ENCODE data around the gene FIGN. TPM values are rescaled to one million over a fixed set of nuclear protein-coding genes. Genes with fewer than 3 reads are reported as not detected.

Gene FIGN
- total RNA-seq, 4 donors from 2014 or later, result 12.3 to 17.7 (median 14.2) TPM

DNA sequence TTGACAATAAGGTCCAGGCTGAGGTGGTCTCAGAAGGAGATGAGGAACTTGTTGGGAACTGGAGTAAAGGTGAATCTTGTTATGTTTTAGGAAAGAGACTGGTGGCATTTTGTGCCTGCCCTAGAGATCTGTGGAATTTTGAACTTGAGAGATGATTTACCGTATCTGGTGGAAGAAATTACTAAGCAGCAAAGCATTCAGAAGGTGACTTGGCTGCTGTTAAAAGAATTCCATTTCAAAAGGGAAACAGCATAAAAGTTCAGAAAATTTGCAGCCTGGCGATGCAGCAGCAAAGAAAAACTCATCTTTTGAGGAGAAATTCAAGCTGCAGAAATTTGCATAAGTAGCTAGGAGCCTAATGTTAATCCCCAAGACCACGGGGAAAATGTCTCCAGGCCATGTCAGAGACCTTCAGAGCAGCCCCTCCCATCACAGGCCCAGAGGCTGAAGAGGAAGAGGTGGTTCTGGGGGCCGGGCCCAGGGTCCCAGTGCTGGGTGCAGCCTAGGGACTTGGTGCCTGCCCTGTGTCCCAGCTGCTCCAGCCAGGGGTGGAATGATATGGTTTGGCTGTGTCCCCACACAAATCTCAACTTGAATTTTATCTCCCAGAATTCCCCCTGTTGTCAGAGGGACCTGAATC lies 73.5 kb downstream of the FIGN start:
- TF ChIP-seq CTCF (IDR thresholded peaks at IDR 0.05) (no peak), POLR2A (IDR thresholded peaks at IDR 0.05) (no peak), EP300 (IDR thresholded peaks at IDR 0.05) (no peak)
- Histone ChIP-seq H3K27me3 (no peaks in the 10 kb centered on the region), H3K4me1 (peaks cover 0 to 59% (median 9%) of the 10 kb centered on the region in 4 donors), H3K27ac (peak overlapping the region in 1 of 4 donors; percentile 47), H3K36me3 (no peaks in the 10 kb centered on the region), H3K4me3 (no peak overlapping the region), H3K9me3 (no peaks in the 10 kb centered on the region)
- DNase-seq (ENCODE audit: low spot score in 2 of 2), result no peak
- WGBS, 2 donors, result 58 to 59% methylated on average over 4 of the region's 4 CpGs

DNA sequence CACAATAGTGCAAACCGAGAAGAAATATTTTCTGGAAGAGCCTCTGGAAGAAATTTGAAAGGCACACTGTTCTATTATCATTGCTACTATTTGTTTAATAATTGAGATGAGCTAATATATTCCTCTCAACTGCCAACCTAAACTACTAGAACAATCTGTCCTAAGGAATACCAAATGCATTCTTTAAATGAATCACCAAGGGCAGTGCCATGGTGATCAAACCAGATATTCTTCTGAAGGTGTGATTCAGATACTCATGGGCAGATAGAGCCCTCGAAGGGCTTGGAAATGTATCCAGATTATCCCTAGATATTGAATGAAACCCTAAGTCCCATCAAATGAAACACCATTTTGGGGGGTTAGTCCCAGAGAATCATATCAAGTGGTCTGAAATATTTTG lies 76.6 kb downstream of the FIGN start:
- no peaks in the 10 kb centered on the region for H3K36me3 ChIP-seq
- no peaks in the 10 kb centered on the region for H3K27me3 ChIP-seq
- no peak overlapping the region for H3K4me3 ChIP-seq
- H3K4me1 ChIP-seq, result peaks cover 0 to 37% (median 8%) of the 10 kb centered on the region in 4 donors
- H3K9me3 ChIP-seq, result no peaks in the 10 kb centered on the region
- DNase-seq (ENCODE audit: low spot score in 2 of 2), result no peak
- H3K27ac ChIP-seq, result peak overlapping the region in 2 of 4 donors; percentile 24 to 69
- 57% methylated on average over 2 of the region's 2 CpGs for WGBS, 2 donors
- TF ChIP-seq POLR2A (IDR thresholded peaks at IDR 0.05) (no peak), EP300 (IDR thresholded peaks at IDR 0.05) (no peak), CTCF (IDR thresholded peaks at IDR 0.05) (no peak)

- Histone ChIP-seq H3K27me3 (no peaks in the 10 kb centered on the region), H3K4me3 (no peak overlapping the region), H3K27ac (peak overlapping the region in 2 of 4 donors; percentile 24 to 69), H3K36me3 (no peaks in the 10 kb centered on the region), H3K9me3 (no peaks in the 10 kb centered on the region), H3K4me1 (peaks cover 0 to 33% (median 8%) of the 10 kb centered on the region in 4 donors)
- no peak for DNase-seq (ENCODE audit: low spot score in 2 of 2)
- WGBS, 2 donors, result 57 to 70% methylated on average over 2 of the region's 2 CpGs
- TF ChIP-seq CTCF (IDR thresholded peaks at IDR 0.05), result no peak
- no peak for TF ChIP-seq EP300 (IDR thresholded peaks at IDR 0.05)
- no peak for TF ChIP-seq POLR2A (IDR thresholded peaks at IDR 0.05)
Measured at GRCh38 chr2:163658556-163658955, 77.3 kb downstream of the FIGN start.

GRCh38 chr2:163657281-163657656 lies 78.5 kb downstream of the FIGN start:
- TF ChIP-seq CTCF (IDR thresholded peaks at IDR 0.05) (no peak), POLR2A (IDR thresholded peaks at IDR 0.05) (no peak), EP300 (IDR thresholded peaks at IDR 0.05) (no peak)
- H3K4me1 ChIP-seq, result peaks cover 0 to 26% (median 8%) of the 10 kb centered on the region in 4 donors
- H3K27ac ChIP-seq, result no peak overlapping the region
- H3K27me3 ChIP-seq, result no peaks in the 10 kb centered on the region
- DNase-seq (ENCODE audit: low spot score in 2 of 2), result no peak
- H3K36me3 ChIP-seq, result no peaks in the 10 kb centered on the region
- no peak overlapping the region for H3K4me3 ChIP-seq
- H3K9me3 ChIP-seq, result no peaks in the 10 kb centered on the region
- 54 to 58% methylated on average over 3 of the region's 3 CpGs for WGBS, 2 donors

GRCh38 chr2:163656622-163657280 lies 79.1 kb downstream of the FIGN start:
- Histone ChIP-seq H3K36me3 (no peaks in the 10 kb centered on the region), H3K27ac (peak overlapping the region in 1 of 4 donors; percentile 40), H3K9me3 (no peaks in the 10 kb centered on the region), H3K4me3 (no peak overlapping the region), H3K27me3 (no peaks in the 10 kb centered on the region), H3K4me1 (peaks cover 0 to 24% (median 8%) of the 10 kb centered on the region in 4 donors)
- TF ChIP-seq EP300 (IDR thresholded peaks at IDR 0.05), result no peak
- TF ChIP-seq CTCF (IDR thresholded peaks at IDR 0.05), result no peak
- TF ChIP-seq POLR2A (IDR thresholded peaks at IDR 0.05), result no peak
- WGBS, 2 donors, result 43% methylated on average over 2 of the region's 2 CpGs
- no peak for DNase-seq (ENCODE audit: low spot score in 2 of 2)
